HEK293 (cell line): ENCODE results near the gene BLOC1S1.

Experiments used
- BCL11B ChIP-seq: fragments of 450-650 bp; formaldehyde crosslinking; IDR thresholded peaks from 2 replicates; pipeline ENCODE4 v1.5.1; 2016; ENCODE audit warnings: low read depth, missing biosample characterization, missing genetic modification characterization
- HOXA7 ChIP-seq: sonication (generic); formaldehyde crosslinking; IDR thresholded peaks from 2 replicates; pipeline ENCODE4 v1.8.1; 2022; ENCODE audit warnings: missing genetic modification reagents, borderline replicate concordance
- HOXC10 ChIP-seq: sonication (generic); formaldehyde crosslinking; IDR thresholded peaks from 2 replicates; pipeline ENCODE4 v1.8.1; 2023; ENCODE audit warnings: mild to moderate bottlenecking, missing genetic modification reagents
- KLF16 ChIP-seq: fragments of 450-650 bp; formaldehyde crosslinking; IDR thresholded peaks from 2 replicates; pipeline ENCODE4 v1.5.1; 2017; ENCODE audit warnings: missing biosample characterization, missing genetic modification characterization
- KLF7 ChIP-seq: fragments of 450-650 bp; formaldehyde crosslinking; IDR thresholded peaks from 2 replicates; pipeline ENCODE4 v1.5.1; 2016; ENCODE audit warnings: missing biosample characterization, missing genetic modification characterization, borderline replicate concordance
- KLF8 ChIP-seq: fragments of 450-650 bp; formaldehyde crosslinking; IDR thresholded peaks from 2 replicates; pipeline ENCODE4 v1.5.1; 2016; ENCODE audit warnings: missing biosample characterization, missing genetic modification characterization
- SCRT2 ChIP-seq: fragments of 450-650 bp; formaldehyde crosslinking; IDR thresholded peaks from 2 replicates; pipeline ENCODE4 v1.5.1; 2016; ENCODE audit warnings: missing biosample characterization, missing genetic modification characterization
- YY1 ChIP-seq: fragments of 450-650 bp; formaldehyde crosslinking; IDR thresholded peaks from 2 replicates; pipeline ENCODE4 v1.5.1; 2018; ENCODE audit warnings: missing biosample characterization, missing genetic modification characterization
- ZBTB20 ChIP-seq: fragments of 450-650 bp; formaldehyde crosslinking; IDR thresholded peaks from 2 replicates; pipeline ENCODE4 v1.5.1; 2016; ENCODE audit warnings: missing biosample characterization, missing genetic modification characterization
- ZEB2 ChIP-seq: fragments of 450-650 bp; formaldehyde crosslinking; IDR thresholded peaks from 2 replicates; pipeline ENCODE4 v1.5.1; 2016; ENCODE audit warnings: missing biosample characterization, missing genetic modification characterization
- ZNF24 ChIP-seq: fragments of 450-650 bp; formaldehyde crosslinking; IDR thresholded peaks from 2 replicates; pipeline ENCODE4 v1.5.1; 2016; ENCODE audit warnings: missing biosample characterization, missing genetic modification characterization
- ZNF274 ChIP-seq, 2 experiments: fragments of 200-500 bp in 1 of 2; fragments of 450-650 bp in 1 of 2; sonication (Bioruptor generic) in 1 of 2; formaldehyde crosslinking in 1 of 2; IDR thresholded peaks; 2 replicates each; pipeline versions ENCODE4 v1.5.1 to v1.6.1; 2014 to 2016; ENCODE audit warnings: borderline replicate concordance in 1 of 2, inconsistent platforms in 1 of 2, low read length in 1 of 2, missing biosample characterization in 1 of 2, missing genetic modification characterization in 1 of 2
- ZNF302 ChIP-seq: fragments of 450-650 bp; formaldehyde crosslinking; IDR thresholded peaks from 2 replicates; pipeline ENCODE4 v1.5.1; 2016; ENCODE audit warnings: missing biosample characterization, missing genetic modification characterization, low read depth
- ZNF366 ChIP-seq: fragments of 450-650 bp; formaldehyde crosslinking; conservative IDR thresholded peaks from 2 replicates; pipeline ENCODE4 v1.5.1; 2016; ENCODE audit warnings: missing biosample characterization, missing genetic modification characterization
- ZNF391 ChIP-seq: fragments of 450-650 bp; formaldehyde crosslinking; IDR thresholded peaks from 2 replicates; pipeline ENCODE4 v1.5.1; 2016; ENCODE audit warnings: low read depth, missing biosample characterization, missing genetic modification characterization, borderline replicate concordance
- ZNF560 ChIP-seq: fragments of 450-650 bp; formaldehyde crosslinking; IDR thresholded peaks from 2 replicates; pipeline ENCODE4 v1.5.1; 2017; ENCODE audit warnings: missing biosample characterization, missing genetic modification characterization, borderline replicate concordance
- ZNF623 ChIP-seq: fragments of 450-650 bp; formaldehyde crosslinking; IDR thresholded peaks from 2 replicates; pipeline ENCODE4 v1.5.1; 2016; ENCODE audit warnings: missing biosample characterization, missing genetic modification characterization
- ZNF629 ChIP-seq: fragments of 450-650 bp; formaldehyde crosslinking; IDR thresholded peaks from 2 replicates; pipeline ENCODE4 v1.5.1; 2017; ENCODE audit warnings: missing biosample characterization, missing genetic modification characterization
- ZNF670 ChIP-seq: fragments of 450-650 bp; formaldehyde crosslinking; IDR thresholded peaks from 2 replicates; pipeline ENCODE4 v1.5.1; 2016; ENCODE audit warnings: missing biosample characterization, missing genetic modification characterization, low read depth
- ZNF776 ChIP-seq: fragments of 450-650 bp; formaldehyde crosslinking; IDR thresholded peaks from 2 replicates; pipeline ENCODE4 v1.5.0; 2017; ENCODE audit warnings: missing biosample characterization, missing genetic modification characterization, borderline replicate concordance
- ZSCAN30 ChIP-seq: fragments of 450-650 bp; IDR thresholded peaks from 2 replicates; pipeline ENCODE4 v1.5.1; 2018; ENCODE audit warnings: missing biosample characterization, mild to moderate bottlenecking, missing genetic modification characterization, moderate library complexity
- TF ChIP-seq, protein P1 (sequence below): fragments of 450-650 bp; formaldehyde crosslinking; IDR thresholded peaks from 2 replicates; pipeline ENCODE4 v1.5.1; 2016; ENCODE audit warnings: missing biosample characterization, missing genetic modification characterization
- TF ChIP-seq, protein P2 (sequence below): fragments of 450-650 bp; formaldehyde crosslinking; IDR thresholded peaks from 2 replicates; pipeline ENCODE4; 2016; ENCODE audit warnings: missing biosample characterization, missing genetic modification characterization
- TF ChIP-seq, protein P3 (sequence below): fragments of 450-650 bp; formaldehyde crosslinking; IDR thresholded peaks from 2 replicates; pipeline ENCODE4 v1.5.1; 2016; ENCODE audit warnings: missing biosample characterization, missing genetic modification characterization, borderline replicate concordance
- TF ChIP-seq, protein P4 (sequence below): fragments of 450-650 bp; formaldehyde crosslinking; optimal IDR thresholded peaks from 2 replicates; pipeline ENCODE3; 2016; ENCODE audit warnings: missing biosample characterization, mild to moderate bottlenecking, missing genetic modification characterization
- TF ChIP-seq, protein P5 (sequence below): fragments of 450-650 bp; formaldehyde crosslinking; IDR thresholded peaks from 2 replicates; pipeline ENCODE4 v1.5.1; 2016; ENCODE audit warnings: missing biosample characterization, missing genetic modification characterization

The BLOC1S1 gene

DNA sequence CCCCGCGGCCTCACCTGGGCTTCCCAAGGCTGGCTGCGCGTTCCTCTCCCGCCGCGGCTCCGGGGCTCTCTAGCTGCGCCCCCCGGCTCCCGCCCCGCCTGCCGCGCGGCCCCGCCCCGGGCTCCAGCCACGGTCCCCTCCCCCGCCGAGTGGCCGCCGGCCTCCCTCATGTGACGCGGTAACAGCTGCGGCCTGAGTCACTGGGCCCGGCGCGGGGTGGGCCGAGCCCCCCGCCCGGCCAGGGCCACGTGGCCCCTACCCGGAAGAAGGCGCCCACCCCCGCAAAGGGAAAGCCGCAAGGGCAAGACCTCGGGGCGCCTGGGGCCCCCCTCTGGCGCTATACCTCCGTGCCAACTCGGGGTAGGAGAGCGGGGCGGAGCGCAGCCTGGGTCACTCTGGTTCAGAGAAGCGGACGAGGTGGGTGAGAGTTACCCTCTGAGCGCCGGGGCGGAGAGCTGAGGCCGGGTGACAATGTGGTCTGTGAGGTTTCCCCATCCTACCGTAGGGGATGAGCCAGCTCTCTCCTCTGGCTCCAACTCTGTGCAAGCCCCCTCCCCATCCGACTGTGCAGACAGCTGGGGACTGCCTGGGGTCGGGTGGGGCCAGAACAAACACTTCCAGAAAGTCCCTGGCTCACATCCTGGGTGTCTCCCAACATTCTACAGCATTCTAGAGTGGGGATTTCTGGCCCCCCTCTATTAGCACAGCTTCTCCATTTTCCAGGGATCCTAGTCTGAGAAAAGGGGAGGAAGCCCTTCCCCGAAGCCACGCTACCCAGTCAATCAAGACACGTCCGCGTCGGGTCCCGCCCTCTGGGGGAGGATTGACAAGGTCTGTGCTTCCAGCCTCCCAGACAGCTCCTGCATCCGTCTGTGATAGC, 13.3 kb downstream of the BLOC1S1 start, which contains the start of gene CD63 (continued):
- TF ChIP-seq, protein P1, sequence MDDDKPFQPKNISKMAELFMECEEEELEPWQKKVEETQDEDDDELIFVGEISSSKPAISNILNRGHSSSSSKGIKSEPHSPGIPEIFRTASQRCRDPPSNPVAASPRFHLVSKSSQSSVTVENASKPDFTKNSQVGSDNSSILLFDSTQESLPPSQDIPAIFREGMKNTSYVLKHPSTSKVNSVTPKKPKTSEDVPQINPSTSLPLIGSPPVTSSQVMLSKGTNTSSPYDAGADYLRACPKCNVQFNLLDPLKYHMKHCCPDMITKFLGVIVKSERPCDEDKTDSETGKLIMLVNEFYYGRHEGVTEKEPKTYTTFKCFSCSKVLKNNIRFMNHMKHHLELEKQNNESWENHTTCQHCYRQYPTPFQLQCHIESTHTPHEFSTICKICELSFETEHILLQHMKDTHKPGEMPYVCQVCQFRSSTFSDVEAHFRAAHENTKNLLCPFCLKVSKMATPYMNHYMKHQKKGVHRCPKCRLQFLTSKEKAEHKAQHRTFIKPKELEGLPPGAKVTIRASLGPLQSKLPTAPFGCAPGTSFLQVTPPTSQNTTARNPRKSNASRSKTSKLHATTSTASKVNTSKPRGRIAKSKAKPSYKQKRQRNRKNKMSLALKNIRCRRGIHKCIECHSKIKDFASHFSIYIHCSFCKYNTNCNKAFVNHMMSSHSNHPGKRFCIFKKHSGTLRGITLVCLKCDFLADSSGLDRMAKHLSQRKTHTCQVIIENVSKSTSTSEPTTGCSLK: no peak
- TF ChIP-seq KLF8 (tag by site-specific recombination) (0 out of 2 replicates have a peak, but pooled peaks have one; percentile 67), KLF16 (tag by site-specific recombination) (0 out of 2 replicates have a peak, but pooled peaks have one; percentile 33), ZNF670 (tag by site-specific recombination) (no peak), ZNF366 (peak; percentile 52), ZEB2 (peak; percentile 88), ZNF623 (tag by site-specific recombination) (no peak), ZBTB20 (peak; percentile 69; the same call in 1 of the 2 replicates), ZNF629 (tag by site-specific recombination) (peak; percentile 73), BCL11B (tag by site-specific recombination) (no peak), ZNF274 (IDR thresholded peaks at IDR 0.05; ENCODE audit: low read length) (no peak), ZNF274 (tag by site-specific recombination; IDR thresholded peaks at IDR 0.05; ENCODE audit: borderline replicate concordance) (no peak), HOXA7 (CRISPR knock-in tag) (no peak), ZNF302 (tag by site-specific recombination) (no peak), KLF7 (tag by site-specific recombination) (peak; percentile 49; the same call in 1 of the 2 replicates), ZSCAN30 (tag by site-specific recombination) (peak; percentile 99), HOXC10 (no peak), ZNF776 (tag by site-specific recombination) (no peak), YY1 (no peak), ZNF560 (no peak), SCRT2 (tag by site-specific recombination) (no peak), ZNF391 (tag by site-specific recombination) (peak; percentile 67; the same call in 1 of the 2 replicates), ZNF24 (tag by site-specific recombination) (peak; percentile 48; the same call in 1 of the 2 replicates)
- TF ChIP-seq, protein P2, sequence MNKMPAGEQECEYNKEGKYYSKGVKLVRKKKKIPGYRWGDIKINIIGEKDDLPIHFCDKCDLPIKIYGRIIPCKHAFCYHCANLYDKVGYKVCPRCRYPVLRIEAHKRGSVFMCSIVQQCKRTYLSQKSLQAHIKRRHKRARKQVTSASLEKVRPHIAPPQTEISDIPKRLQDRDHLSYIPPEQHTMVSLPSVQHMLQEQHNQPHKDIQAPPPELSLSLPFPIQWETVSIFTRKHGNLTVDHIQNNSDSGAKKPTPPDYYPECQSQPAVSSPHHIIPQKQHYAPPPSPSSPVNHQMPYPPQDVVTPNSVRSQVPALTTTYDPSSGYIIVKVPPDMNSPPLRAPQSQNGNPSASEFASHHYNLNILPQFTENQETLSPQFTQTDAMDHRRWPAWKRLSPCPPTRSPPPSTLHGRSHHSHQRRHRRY: no peak
- TF ChIP-seq, protein P3, sequence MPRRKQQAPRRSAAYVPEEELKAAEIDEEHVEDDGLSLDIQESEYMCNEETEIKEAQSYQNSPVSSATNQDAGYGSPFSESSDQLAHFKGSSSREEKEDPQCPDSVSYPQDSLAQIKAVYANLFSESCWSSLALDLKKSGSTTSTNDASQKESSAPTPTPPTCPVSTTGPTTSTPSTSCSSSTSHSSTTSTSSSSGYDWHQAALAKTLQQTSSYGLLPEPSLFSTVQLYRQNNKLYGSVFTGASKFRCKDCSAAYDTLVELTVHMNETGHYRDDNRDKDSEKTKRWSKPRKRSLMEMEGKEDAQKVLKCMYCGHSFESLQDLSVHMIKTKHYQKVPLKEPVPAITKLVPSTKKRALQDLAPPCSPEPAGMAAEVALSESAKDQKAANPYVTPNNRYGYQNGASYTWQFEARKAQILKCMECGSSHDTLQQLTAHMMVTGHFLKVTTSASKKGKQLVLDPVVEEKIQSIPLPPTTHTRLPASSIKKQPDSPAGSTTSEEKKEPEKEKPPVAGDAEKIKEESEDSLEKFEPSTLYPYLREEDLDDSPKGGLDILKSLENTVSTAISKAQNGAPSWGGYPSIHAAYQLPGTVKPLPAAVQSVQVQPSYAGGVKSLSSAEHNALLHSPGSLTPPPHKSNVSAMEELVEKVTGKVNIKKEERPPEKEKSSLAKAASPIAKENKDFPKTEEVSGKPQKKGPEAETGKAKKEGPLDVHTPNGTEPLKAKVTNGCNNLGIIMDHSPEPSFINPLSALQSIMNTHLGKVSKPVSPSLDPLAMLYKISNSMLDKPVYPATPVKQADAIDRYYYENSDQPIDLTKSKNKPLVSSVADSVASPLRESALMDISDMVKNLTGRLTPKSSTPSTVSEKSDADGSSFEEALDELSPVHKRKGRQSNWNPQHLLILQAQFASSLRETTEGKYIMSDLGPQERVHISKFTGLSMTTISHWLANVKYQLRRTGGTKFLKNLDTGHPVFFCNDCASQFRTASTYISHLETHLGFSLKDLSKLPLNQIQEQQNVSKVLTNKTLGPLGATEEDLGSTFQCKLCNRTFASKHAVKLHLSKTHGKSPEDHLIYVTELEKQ (tag by site-specific recombination): no peak
- TF ChIP-seq, protein P4, sequence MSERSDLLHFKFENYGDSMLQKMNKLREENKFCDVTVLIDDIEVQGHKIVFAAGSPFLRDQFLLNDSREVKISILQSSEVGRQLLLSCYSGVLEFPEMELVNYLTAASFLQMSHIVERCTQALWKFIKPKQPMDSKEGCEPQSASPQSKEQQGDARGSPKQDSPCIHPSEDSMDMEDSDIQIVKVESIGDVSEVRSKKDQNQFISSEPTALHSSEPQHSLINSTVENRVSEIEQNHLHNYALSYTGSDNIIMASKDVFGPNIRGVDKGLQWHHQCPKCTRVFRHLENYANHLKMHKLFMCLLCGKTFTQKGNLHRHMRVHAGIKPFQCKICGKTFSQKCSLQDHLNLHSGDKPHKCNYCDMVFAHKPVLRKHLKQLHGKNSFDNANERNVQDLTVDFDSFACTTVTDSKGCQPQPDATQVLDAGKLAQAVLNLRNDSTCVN (tag by site-specific recombination): peak; percentile 41
- TF ChIP-seq, protein P5, sequence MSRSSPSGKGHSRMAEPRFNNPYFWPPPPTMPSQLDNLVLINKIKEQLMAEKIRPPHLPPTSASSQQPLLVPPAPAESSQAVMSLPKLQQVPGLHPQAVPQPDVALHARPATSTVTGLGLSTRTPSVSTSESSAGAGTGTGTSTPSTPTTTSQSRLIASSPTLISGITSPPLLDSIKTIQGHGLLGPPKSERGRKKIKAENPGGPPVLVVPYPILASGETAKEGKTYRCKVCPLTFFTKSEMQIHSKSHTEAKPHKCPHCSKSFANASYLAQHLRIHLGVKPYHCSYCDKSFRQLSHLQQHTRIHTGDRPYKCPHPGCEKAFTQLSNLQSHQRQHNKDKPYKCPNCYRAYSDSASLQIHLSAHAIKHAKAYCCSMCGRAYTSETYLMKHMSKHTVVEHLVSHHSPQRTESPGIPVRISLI: no peak
